ENCODE measurements around the gene CSPG4. TPM values are rescaled to one million over a fixed set of nuclear protein-coding genes. Genes with fewer than 3 reads are reported as not detected.
A peak's percentile ranks its signal among the peaks of the same experiment; 100 is the strongest.

Gene CSPG4
- total RNA-seq, 3 donors from 2014 or later, result 6.3 to 42.9 (median 17.0) TPM

GRCh38 chr15:75673426-75674235 is 39.0 kb downstream of the CSPG4 start:
- peak overlapping the region in 1 of 3 donors; percentile 12 for H3K4me3 ChIP-seq
- intact Hi-C loops (cut with DNase I; ENCODE audit: low total_unique reads), result no loop called here
- TF ChIP-seq CTCF (IDR thresholded peaks at IDR 0.05) (no peak), POLR2A (IDR thresholded peaks at IDR 0.05) (no peak), POLR2AphosphoS5 (IDR thresholded peaks at IDR 0.05) (no peak)
- no peaks in the 10 kb centered on the region for H3K27me3 ChIP-seq
- no peak for DNase-seq (ENCODE audit: low spot score in 2 of 2)
- no peaks in the 10 kb centered on the region for H3K36me3 ChIP-seq
- peaks cover 7 to 23% of the 10 kb centered on the region in 2 donors for H3K4me1 ChIP-seq
- no peaks in the 10 kb centered on the region for H3K9me3 ChIP-seq
- H3K27ac ChIP-seq, result peak overlapping the region; percentile 59 to 90

GRCh38 chr15:75672646-75673425 is 39.8 kb downstream of the CSPG4 start:
- Histone ChIP-seq H3K4me1 (peaks cover 7 to 23% of the 10 kb centered on the region in 2 donors), H3K36me3 (no peaks in the 10 kb centered on the region), H3K9me3 (no peaks in the 10 kb centered on the region), H3K27ac (peak overlapping the region; percentile 59 to 90), H3K4me3 (peak overlapping the region in 1 of 3 donors; percentile 12), H3K27me3 (no peaks in the 10 kb centered on the region)
- intact Hi-C loops (cut with DNase I; ENCODE audit: low total_unique reads), result no loop called here
- no peak for TF ChIP-seq CTCF (IDR thresholded peaks at IDR 0.05)
- TF ChIP-seq POLR2A (IDR thresholded peaks at IDR 0.05), result no peak
- no peak for TF ChIP-seq POLR2AphosphoS5 (IDR thresholded peaks at IDR 0.05)
- no peak for DNase-seq (ENCODE audit: low spot score in 2 of 2)

- DNase-seq (ENCODE audit: low spot score in 2 of 2), result no peak
- intact Hi-C loops (cut with DNase I; ENCODE audit: low total_unique reads), result no loop called here
- H3K27me3 ChIP-seq, result no peaks in the 10 kb centered on the region
- no peaks in the 10 kb centered on the region for H3K9me3 ChIP-seq
- peaks cover 7 to 27% of the 10 kb centered on the region in 2 donors for H3K4me1 ChIP-seq
- no peak overlapping the region for H3K4me3 ChIP-seq
- H3K27ac ChIP-seq, result peak overlapping the region; percentile 59 to 90
- H3K36me3 ChIP-seq, result no peaks in the 10 kb centered on the region
- TF ChIP-seq POLR2AphosphoS5 (IDR thresholded peaks at IDR 0.05) (no peak), CTCF (IDR thresholded peaks at IDR 0.05) (no peak), POLR2A (IDR thresholded peaks at IDR 0.05) (no peak)
Observed at GRCh38 chr15:75671730-75672602, 40.7 kb downstream of the CSPG4 start.

GRCh38 chr15:75669879-75670212 is 42.8 kb downstream of the CSPG4 start:
- no peak for TF ChIP-seq POLR2AphosphoS5 (IDR thresholded peaks at IDR 0.05)
- TF ChIP-seq POLR2A (IDR thresholded peaks at IDR 0.05), result no peak
- TF ChIP-seq CTCF (IDR thresholded peaks at IDR 0.05), result no peak
- peaks cover 7 to 27% of the 10 kb centered on the region in 2 donors for H3K4me1 ChIP-seq
- no peaks in the 10 kb centered on the region for H3K9me3 ChIP-seq

More at GRCh38 chr15:75669879-75670212, 42.8 kb downstream of the CSPG4 start:
- Histone ChIP-seq H3K27me3 (no peaks in the 10 kb centered on the region), H3K27ac (peak overlapping the region in 1 of 2 donors; percentile 56), H3K36me3 (no peaks in the 10 kb centered on the region), H3K4me3 (no peak overlapping the region)
- intact Hi-C loops (cut with DNase I; ENCODE audit: low total_unique reads), result no loop called here
- no peak for DNase-seq (ENCODE audit: low spot score in 2 of 2)

Data from breast epithelium (tissue), 4 donors.